ENCODE data around the gene TAS2R10. TPM values are rescaled to one million over a fixed set of nuclear protein-coding genes. Genes with fewer than 3 reads are reported as not detected.

Gene TAS2R10
- polyA plus RNA-seq, 1 of the 3 experiments (the other 2 are of a cell fraction), result 0.21 TPM

- no peak overlapping the region for H3K4me2 ChIP-seq
- no peak overlapping the region for H3K27ac ChIP-seq (ENCODE audit: low read depth in 2 of 2, low read length in 1 of 2)
- no peak for DNase-seq
- no peaks in the 10 kb centered on the region for H3K79me2 ChIP-seq (ENCODE audit: insufficient read depth)
- H3K4me1 ChIP-seq (ENCODE audit: control insufficient read depth in 1 of 2, insufficient read depth in 2 of 2, low read depth in 1 of 2, low read length in 1 of 2), result no peaks in the 10 kb centered on the region
- no peak overlapping the region for H3K4me3 ChIP-seq (ENCODE audit: low read depth in 2 of 2, low read length in 1 of 2)
- H3K9me2 ChIP-seq, result no peaks in the 10 kb centered on the region
- H3K27me3 ChIP-seq (ENCODE audit: insufficient read depth), result no peaks in the 10 kb centered on the region
- H4K20me1 ChIP-seq (ENCODE audit: insufficient read depth), result no peaks in the 10 kb centered on the region; the same call in 1 of the 2 replicates
- H2AFZ ChIP-seq (ENCODE audit: low read depth), result no peak overlapping the region
- 0 out of 2 replicates have a peak, but pooled peaks cover 9% of the 10 kb centered on the region for H3K9me3 ChIP-seq
- no peak overlapping the region for H3K9ac ChIP-seq
- no peak for TF ChIP-seq FOXJ3 (CRISPR knock-in tag; IDR thresholded peaks at IDR 0.05)
- TF ChIP-seq POLR2AphosphoS5 (IDR thresholded peaks at IDR 0.05; ENCODE audit: low read depth, low read length), result no peak
- no peak for TF ChIP-seq NRF1 (IDR thresholded peaks at IDR 0.05; ENCODE audit: low read depth, low read length)
- no peak for TF ChIP-seq FOXM1 (IDR thresholded peaks at IDR 0.05; ENCODE audit: low read depth)
- TF ChIP-seq CTCF (IDR thresholded peaks at IDR 0.05), result no peak
- no peak for TF ChIP-seq GABPA (IDR thresholded peaks at IDR 0.05; ENCODE audit: low read depth)
- no peak for TF ChIP-seq MXI1 (IDR thresholded peaks at IDR 0.05; ENCODE audit: low read depth, low read length)
- no peak for TF ChIP-seq FOSL2 (IDR thresholded peaks at IDR 0.05; ENCODE audit: borderline replicate concordance, low read depth)
- no peak for TF ChIP-seq CHD2 (IDR thresholded peaks at IDR 0.05; ENCODE audit: low read length, partially characterized antibody)
- TF ChIP-seq USF2 (IDR thresholded peaks at IDR 0.05; ENCODE audit: borderline replicate concordance, low read depth, low read length), result no peak
- no peak for TF ChIP-seq ELF1 (IDR thresholded peaks at IDR 0.05)
- no peak for TF ChIP-seq ZBTB33 (IDR thresholded peaks at IDR 0.05; ENCODE audit: borderline replicate concordance, low read depth)
- TF ChIP-seq SMC3 (IDR thresholded peaks at IDR 0.05; ENCODE audit: low read depth, low read length), result no peak
- TF ChIP-seq REST (IDR thresholded peaks at IDR 0.05; ENCODE audit: low read depth, low read length), result no peak
- TF ChIP-seq YY1 (IDR thresholded peaks at IDR 0.05; ENCODE audit: low read depth), result no peak
- no peak for TF ChIP-seq JUND (IDR thresholded peaks at IDR 0.05)
- ChIA-PET POLR2A (no interaction called here), CTCF (no interaction called here)
- H3K36me3 ChIP-seq (replicated peaks in 1 of 2; ENCODE audit: control insufficient read depth in 1 of 2, insufficient read depth in 2 of 2, low read length in 1 of 2), result peaks cover 4 to 10% of the 10 kb centered on the region in 2 experiments
- H3F3A ChIP-seq (replicated peaks; ENCODE audit: insufficient read depth), result no peaks in the 10 kb centered on the region
- 39% methylated on average over 2 of the region's 2 CpGs for WGBS (ENCODE audit: low lambda C conversion rate)
Measured at GRCh38 chr12:10861366-10861765, 35.2 kb upstream of the TAS2R10 start.
